Activated CD8-positive, alpha-beta memory T cell treated with anti-CD3 and anti-CD28 coated beads, Interleukin-2, amount 50 U/mL, for 48 hours (primary cell): ENCODE data around the gene CATSPERZ.

Experiments
- DNase-seq: peaks from one replicate; pipeline ENCODE4 v3.0.0-alpha.2; 2020

CATSPERZ gene, protein sequence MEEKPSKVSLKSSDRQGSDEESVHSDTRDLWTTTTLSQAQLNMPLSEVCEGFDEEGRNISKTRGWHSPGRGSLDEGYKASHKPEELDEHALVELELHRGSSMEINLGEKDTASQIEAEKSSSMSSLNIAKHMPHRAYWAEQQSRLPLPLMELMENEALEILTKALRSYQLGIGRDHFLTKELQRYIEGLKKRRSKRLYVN

DNA sequence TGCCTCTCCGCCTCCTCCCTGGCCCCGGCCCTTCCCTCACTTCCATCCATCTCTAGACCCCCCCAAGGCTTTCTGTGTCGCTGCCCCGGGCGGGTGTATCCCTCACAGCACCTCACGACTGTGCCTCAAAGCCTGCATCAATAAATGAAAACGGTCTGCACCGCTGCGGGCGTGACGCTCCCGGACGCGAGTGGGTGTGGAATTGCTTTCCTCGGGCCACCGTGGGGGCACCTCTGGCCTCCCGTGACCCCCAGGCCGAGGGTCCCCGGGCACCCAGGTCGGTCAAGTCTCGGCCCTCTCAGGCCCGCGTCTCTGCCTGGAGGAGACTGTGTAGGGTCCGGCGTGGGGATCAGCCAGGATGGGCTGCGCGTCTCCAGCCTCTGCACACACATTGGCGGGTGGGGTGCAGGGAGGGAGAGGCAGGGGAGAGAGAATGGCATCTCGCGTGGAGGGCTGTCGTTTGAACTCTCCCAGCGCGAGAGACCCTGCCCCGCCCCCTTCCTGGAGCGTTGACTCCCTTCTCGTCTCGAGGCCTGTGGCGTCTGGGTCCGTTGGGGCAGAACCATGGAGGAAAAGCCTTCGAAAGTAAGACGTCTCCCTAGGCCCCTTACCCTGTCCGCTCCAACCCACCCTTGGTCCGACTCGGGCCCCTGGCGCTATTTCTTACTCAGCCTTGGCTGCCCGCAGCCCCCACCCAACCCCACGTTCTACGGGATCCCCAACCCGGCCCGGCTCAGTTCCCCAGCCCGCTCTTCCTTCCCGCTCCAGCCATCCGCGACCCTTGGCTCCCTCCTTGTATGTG, at the start of gene CATSPERZ:
TSS of gene CATSPERZ (plus strand) at position 512 of the 802 bp plus-strand sequence. CDS start at position 565, 53 bp downstream.
- DNase-seq, result no peak

DNA sequence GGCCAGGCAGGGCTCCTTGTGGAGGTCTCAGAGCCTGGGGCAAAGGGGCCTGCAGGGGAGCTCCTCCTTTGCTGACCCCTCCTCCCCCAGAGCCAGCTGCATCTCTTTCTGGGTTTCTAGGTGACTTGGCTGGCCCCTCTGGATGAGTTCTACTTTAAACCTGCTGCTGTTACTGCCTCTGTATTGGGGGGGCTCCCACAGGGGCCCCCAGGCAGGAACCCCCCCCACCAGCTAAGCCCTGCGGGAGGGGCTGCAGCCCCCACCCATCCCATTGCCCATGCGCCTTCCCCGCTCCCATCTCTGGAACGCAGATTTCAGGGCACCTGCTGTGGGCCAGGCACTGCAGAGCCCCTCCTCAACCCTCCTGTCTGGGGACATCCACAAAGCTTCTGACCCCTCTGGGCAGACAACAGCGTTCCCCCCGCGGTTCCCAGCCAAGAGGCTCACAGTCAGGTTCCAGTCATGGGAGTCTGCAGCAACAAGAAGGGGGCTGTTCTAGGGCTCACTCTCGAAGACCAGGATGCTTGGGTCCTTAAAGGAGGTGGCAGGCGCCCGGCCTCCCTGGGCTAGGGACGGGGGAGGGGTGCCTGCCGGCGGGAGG, 49.6 kb upstream of the CATSPERZ start:
- no peak for DNase-seq

DNA sequence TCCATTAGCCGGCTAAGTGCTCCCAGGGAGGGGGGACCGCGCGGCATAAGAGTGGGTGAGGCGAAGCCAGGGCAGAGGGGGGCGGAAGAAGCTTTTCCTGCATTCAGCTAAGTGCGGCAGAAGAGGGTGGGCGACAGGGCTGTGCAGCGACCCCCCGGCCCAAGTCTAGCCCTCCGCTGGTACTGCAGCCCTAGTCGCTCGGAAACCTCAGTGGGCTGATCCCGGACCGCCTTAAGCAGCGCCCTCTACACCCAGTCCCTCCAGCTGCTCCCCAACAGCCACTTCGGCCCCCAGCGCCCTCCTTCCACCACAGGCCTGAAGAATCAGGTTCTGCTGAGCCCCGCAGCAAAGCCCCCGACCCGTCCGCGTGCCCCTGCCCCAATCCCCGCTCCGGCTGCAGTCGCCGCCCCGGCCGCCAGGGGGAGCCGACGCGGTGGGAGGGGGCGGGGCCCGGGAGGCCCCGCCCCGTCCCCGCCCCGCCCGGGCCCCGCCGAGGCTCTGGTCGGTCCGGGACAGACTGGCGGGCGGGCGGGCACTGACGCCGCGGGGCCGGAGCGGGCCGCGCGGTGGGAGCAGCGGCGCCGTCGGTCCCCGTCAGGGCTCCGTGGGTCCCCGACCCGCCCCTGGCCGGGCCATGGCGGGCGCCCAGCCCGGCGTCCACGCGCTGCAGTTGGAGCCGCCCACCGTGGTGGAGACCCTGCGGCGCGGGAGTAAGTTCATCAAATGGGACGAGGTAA, 49.0 kb upstream of the CATSPERZ start, which contains the start of gene PLCB3:
TSS of gene PLCB3 (plus strand) at position 515 of the 737 bp plus-strand sequence. CDS start at position 635, 120 bp downstream.
- DNase-seq, result peak; percentile 91

DNA sequence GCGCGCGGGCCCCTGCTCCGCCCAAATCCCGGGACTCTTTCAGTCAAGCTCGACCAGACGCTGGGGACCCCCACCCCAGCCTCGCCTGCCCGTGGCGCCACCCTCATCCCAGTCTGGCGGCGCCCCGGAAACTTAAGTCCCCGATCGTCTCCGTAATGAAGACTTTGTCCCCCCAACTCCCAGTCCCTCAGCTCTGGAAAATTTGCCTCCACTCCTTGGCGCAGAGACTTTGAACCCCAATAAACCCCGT, 48.5 kb upstream of the CATSPERZ start:
- DNase-seq, result no peak

DNA sequence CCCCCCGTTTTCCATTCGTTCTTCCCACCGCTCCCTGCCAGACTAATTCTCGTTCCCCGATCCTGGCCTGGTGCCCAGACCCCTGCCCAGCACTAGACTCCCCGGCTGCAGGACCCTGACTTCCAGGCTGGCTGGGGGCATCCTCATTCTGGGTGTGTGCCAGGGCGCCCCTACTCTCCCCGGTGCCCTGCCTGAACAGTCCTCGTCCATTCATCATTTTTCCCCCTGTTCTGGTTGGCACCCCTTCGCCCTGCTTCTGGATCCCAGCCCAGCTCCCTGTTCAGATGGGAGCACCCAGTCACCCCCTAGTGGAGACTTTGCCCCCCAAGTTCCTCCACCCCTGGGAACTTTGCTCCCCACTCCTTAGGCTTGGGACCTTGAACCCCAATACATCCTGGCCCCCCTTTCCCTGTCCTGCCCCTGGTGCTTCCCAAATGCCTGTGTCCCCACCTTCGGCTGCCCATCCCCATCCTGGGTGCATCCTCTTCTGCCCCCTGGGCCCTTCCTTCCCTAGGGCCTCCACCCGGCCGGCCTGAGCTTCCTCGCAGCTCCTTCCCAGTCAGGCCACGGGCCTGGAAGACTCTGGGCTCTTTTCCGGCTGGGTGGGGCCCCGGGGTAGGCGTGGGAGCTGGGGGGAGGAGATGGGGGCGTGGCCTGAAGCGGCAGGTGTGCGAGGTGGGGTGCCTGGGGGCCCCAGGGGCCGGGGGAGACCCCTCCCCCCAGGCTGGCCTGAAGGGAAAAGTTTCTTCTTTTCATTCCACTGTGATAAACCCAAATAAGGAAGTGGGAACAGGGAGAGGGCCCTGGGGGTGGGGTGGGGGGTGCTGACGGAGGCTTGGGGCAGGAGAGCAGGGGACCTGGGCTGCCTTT, 47.9 kb upstream of the CATSPERZ start:
- no peak for DNase-seq

DNA sequence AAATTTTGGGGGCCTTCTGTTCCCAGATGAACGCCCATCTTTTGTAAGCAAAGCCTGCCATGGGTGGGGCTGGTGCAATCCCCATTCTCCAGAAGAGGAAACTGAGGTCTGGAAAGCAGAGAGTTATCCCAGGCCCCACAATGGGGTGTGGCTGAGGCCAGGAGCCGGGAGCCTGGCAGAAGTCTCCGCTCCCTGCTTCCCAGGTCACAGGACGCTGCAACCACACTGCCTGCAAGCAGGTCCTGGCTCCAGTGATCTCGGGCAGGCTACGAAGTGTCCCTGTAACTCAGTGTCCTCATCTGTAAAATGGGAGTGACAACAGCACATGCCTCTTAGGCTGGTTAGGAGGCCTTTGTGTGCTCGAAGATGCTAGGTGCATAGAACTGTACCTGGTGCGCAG, 47.1 kb upstream of the CATSPERZ start:
- no peak for DNase-seq

DNA sequence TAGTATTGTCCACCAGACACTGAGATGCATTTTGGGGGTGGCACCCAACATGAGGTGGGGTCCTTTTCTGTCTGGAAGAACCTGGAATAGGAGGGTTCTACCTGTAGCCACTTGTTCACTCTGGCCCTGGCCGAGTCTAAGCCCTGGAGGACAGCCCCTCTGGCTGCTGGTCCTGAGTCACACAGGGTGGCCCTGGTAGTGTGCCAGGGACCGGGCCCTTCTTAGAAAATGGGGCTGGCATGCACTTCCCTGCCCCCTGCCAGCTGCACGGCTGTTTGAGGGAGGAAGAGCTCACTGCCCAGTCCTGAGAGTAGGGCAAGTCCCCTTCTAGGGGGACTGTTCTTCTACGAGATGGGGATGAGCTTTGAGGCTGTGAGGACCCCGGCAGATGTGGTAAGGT, 46.7 kb upstream of the CATSPERZ start:
- no peak for DNase-seq

DNA sequence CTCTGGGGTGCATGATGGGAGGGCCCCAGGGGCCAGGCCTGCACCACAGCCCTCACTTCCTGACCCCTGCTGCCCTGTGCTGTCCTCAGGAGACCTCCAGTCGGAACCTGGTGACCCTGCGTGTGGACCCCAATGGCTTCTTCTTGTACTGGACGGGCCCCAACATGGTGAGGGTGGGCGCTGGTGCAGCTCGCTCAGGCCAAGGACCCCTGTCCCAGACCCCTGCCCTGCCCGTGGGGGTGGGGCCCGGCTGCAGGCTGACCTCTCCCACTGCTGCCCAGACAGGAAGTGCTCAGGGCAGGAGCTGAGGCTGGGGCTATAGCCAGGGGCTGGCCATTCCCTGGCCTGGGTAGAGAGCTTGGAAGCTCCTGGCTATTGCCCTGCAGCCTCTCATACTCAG, 45.8 kb upstream of the CATSPERZ start:
- DNase-seq, result no peak

DNA sequence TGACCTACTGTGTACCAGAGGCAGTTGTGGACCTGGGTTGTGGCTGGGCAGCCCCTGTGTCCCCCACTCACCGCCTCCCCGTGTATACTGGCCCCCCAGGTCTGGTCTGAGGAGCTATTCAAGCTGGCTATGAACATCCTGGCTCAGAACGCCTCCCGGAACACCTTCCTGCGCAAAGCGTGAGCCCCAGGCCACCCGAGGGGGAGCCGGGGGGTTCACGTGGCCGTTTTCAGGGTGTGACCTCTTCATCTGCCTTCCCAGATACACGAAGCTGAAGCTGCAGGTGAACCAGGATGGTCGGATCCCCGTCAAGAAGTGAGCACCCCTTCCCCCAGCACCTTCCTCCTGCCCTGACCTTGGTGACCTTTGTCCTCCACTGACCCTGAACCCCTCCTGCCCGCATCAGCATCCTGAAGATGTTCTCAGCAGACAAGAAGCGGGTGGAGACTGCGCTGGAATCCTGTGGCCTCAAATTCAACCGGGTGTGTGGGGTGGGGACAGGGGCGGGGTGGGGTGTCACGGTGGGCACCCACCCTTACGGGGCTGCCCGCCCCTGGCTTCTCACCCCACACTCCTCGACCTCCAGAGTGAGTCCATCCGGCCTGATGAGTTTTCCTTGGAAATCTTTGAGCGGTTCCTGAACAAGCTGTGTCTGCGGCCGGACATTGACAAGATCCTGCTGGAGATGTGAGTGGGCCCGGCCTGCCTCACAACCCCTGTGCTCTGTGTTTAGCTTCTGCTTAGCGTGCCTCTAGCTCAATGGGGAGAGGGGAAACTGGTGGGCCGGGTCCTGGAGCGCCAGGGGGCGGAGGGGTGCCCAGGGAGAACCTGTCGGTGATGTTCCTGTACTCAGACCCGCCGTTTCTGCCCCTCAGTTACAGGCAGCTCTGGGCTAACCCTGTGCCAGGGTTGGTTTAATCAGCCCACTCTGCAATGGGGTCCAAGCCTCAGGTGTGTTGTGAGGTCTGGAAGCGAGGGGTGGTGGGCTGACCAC, 44.7 kb upstream of the CATSPERZ start:
- no peak for DNase-seq

DNA sequence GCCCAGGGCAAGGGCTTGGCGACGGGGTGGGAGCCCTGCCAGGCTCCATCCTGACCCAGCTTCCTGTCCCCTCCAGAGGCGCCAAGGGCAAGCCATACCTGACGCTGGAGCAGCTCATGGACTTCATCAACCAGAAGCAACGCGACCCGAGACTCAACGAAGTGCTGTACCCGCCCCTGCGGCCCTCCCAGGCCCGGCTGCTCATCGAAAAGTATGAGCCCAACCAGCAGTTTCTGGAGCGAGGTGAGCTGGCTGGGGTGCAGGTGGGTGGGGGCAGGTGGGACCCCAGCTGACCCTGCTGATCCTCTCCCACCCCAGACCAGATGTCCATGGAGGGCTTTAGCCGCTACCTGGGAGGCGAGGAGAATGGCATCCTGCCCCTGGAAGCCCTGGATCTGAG, 43.9 kb upstream of the CATSPERZ start:
- no peak for DNase-seq

DNA sequence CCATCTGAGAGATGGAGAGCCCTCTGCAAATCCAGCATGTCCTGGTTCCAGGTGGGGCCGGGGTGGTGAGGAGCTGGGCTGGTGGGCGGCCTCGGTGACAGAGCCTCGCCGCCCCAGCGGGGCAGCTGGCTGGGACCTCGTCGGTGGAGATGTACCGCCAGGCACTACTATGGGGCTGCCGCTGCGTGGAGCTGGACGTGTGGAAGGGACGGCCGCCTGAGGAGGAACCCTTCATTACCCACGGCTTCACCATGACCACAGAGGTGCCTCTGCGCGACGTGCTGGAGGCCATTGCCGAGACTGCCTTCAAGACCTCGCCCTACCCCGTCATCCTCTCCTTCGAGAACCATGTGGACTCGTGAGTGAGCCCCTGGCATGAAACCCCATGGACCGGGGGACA, 41.8 kb upstream of the CATSPERZ start:
- no peak for DNase-seq

DNA sequence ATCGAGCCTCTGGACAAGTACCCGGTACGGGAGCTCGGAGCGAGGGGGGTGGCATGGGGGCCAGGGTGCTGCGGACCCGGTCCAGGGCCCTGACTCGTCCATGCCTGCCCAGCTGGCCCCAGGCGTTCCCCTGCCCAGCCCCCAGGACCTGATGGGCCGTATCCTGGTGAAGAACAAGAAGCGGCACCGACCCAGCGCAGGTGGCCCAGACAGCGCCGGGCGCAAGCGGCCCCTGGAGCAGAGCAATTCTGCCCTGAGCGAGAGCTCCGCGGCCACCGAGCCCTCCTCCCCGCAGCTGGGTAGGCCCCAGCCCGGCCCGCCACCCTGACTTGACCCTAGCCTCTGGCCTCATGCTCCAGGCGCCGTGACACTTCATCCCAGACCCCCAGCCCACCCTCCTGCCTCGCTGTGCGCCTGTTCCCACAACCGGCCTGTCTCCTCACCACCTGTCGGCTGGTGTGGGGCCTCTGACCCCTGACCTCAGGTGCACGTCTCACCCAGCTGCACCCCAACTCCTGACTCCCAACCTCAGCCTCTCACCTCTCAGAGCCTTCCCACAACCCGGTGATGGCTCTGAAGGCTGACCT, 41.1 kb upstream of the CATSPERZ start:
- no peak for DNase-seq

DNA sequence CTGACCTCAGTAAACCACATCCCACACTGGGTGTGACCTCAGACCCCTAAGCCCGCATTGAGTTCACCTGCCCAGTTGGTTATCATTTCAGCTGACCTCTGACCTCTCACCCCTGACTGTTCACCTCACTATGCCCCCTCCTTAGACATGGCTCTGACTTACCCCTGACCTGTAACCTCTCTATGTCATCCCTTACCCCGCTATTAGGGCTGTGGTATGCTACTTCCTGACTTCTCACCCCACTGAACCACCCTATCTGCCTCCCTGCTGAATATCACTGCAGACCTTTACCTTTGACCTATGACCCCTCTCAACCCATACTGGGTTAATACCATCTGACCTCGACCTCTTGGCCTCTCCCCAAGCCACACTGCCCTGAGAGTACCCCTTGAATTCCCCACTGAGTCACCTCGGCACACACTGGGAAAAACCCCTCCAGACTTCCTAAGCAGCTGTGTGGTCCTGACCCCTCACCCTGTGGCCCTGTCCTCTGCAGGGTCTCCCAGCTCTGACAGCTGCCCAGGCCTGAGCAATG, 40.6 kb upstream of the CATSPERZ start:
- DNase-seq, result no peak

DNA sequence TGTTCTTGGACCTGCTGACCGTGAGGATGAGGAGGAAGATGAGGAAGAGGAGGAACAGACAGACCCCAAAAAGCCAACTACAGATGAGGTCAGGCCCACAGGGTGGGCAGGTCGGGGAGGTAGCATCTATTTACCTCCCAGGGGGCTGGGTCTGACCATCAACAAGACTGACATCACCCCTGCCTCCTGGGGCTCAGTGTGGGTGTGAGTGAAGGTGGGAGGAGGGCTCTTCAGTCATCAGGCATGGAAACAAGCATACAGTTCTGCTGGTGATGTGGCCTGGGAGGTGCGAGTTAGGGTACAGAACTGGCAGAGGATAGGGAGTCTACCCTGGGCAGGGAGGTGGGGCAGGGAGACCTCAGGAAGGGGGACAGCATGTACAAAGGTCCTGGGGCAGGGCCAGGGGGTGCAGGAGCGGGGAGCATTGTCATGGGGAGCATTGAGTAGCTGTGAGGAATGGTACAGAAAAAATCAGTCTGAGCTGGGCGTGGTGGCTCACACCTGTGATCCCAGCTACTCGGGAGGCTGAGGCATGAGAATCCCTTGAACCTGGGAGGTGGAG, 39.9 kb upstream of the CATSPERZ start:
- no peak for DNase-seq

DNA sequence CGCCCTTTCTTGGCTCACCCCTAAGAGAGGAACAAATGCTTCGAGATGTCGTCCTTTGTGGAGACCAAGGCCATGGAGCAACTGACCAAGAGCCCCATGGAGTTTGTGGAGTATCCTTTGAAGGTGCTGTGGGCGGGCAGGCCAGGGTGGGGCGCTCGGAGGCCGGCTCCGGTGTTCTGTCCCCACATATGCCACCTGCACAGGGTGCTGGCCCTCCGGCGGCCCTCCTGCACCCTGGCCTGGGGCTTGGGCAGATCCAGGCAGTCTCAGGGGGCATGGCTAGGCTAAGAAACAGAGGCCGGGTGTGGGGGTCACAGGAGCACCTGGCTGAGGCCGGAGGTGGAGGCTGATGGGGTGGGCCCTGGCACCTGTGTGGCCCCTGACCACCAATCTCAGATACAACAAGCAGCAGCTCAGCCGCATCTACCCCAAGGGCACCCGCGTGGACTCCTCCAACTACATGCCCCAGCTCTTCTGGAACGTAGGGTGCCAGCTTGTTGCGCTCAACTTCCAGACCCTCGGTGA, 38.5 kb upstream of the CATSPERZ start:
- no peak for DNase-seq

DNA sequence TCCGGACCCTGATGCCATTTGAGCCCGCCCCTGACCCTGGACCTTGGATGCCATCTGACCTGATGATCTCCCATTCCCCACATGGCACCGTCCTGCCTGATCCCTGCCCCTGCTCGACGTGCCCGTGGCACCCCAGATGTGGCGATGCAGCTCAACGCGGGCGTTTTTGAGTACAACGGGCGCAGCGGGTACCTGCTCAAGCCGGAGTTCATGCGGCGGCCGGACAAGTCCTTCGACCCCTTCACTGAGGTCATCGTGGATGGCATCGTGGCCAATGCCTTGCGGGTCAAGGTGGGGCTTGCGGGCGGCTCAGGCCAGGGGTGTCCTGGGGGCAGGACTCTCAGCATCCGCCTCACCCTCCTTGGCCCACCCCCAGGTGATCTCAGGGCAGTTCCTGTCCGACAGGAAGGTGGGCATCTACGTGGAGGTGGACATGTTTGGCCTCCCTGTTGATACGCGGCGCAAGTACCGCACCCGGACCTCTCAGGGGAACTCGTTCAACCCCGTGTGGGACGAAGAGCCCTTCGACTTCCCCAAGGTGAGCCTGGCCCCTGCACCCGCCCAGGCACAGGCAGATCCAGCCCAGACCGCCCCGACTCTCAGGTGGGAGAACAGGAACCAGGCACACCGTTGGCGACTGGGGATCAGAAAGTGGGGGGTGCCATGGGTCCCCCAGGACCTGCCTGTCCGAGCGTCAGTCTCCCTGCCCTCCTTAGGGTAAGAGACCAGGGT, 37.7 kb upstream of the CATSPERZ start:
- no peak for DNase-seq

DNA sequence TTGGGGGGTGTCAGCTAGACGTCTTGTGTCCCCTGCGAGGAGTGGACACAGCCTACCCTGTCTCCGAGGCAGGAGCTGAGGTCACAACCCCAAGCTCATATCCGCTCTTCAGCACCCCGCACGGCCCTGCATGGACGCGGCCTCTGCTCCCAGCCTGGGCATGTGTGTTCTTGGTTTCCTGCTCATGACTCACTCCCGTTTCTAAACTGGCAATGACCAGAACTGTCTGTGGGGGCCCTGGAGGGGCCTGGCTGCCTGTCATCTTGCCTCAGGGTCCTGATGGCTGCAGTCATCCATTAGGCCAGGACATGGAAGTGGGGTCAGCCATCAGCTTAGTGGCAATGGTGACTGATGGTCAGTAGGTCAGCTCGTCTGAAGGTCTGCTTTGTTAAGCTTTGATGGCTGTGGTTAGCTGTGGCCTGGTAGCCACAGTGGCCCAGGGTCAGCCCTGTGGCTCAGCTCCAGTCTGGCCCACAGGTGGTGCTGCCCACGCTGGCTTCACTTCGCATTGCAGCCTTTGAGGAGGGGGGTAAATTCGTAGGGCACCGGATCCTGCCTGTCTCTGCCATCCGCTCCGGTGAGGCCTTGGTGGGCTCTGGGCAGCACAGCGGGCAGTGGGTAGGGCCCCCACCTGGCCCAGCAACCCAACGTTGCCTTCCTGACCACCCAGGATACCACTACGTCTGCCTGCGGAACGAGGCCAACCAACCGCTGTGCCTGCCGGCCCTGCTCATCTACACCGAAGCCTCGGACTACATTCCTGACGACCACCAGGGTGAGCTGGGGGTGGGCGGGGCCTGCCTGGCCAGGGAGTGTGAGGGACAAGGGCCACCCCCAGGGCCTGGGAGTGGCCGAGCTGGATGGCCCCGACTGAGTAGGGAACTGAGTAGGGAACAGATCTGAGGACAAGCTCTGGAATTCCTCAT, 36.9 kb upstream of the CATSPERZ start:
- DNase-seq, result no peak

DNA sequence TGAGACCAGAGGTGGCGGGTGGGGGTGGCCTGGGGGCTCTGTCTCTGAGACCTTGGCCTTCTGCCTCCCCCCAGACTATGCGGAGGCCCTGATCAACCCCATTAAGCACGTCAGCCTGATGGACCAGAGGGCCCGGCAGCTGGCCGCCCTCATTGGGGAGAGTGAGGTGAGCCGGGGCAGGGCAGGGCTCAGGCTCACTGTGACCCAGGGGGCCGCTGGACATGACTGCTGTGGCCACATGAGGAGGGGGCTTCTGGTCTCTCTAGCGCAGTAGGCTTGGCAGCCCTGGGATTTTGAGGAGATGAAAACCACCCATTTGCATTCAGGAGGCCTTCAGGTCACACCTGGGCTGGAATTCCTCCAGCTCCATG, 36.2 kb upstream of the CATSPERZ start:
- no peak for DNase-seq
